Ishikawa (cell line): ENCODE results near the gene PROZ.

Experiments used
- CEBPB ChIP-seq: IDR thresholded peaks from 2 replicates; pipeline ENCODE4 v1.6.1; 2012
- CREB1 ChIP-seq: IDR thresholded peaks from 2 replicates; pipeline ENCODE4 v1.6.1; 2012; ENCODE audit warnings: low read depth
- EGR1 ChIP-seq: IDR thresholded peaks from 2 replicates; pipeline ENCODE4 v1.6.1; 2012
- EP300 ChIP-seq: IDR thresholded peaks from 2 replicates; pipeline ENCODE4 v1.6.1; 2012; ENCODE audit warnings: borderline replicate concordance
- FOXM1 ChIP-seq: IDR thresholded peaks from 2 replicates; pipeline ENCODE4 v1.6.1; 2012; ENCODE audit warnings: low read depth, borderline replicate concordance
- NFIC ChIP-seq: IDR thresholded peaks from 2 replicates; pipeline ENCODE4 v1.6.1; 2012
- RAD21 ChIP-seq: IDR thresholded peaks from 2 replicates; pipeline ENCODE4 v1.6.1; 2012; ENCODE audit warnings: low read depth
- TAF1 ChIP-seq: IDR thresholded peaks from 2 replicates; pipeline ENCODE4 v1.6.1; 2012; ENCODE audit warnings: low read depth, mild to moderate bottlenecking
- TCF12 ChIP-seq: IDR thresholded peaks from 2 replicates; pipeline ENCODE4 v1.6.1; 2012; ENCODE audit warnings: low read depth
- TEAD4 ChIP-seq: IDR thresholded peaks from 2 replicates; pipeline ENCODE4 v1.6.1; 2012
- YY1 ChIP-seq: IDR thresholded peaks from 2 replicates; pipeline ENCODE4 v1.6.1; 2012; ENCODE audit warnings: low read depth
- ZBTB7A ChIP-seq: IDR thresholded peaks from 2 replicates; pipeline ENCODE4 v1.6.1; 2012; ENCODE audit warnings: low read depth
- TF ChIP-seq, protein P1 (sequence below): IDR thresholded peaks from 2 replicates; pipeline ENCODE4 v1.6.1; 2012
- TF ChIP-seq, protein P2 (sequence below): IDR thresholded peaks from 2 replicates; pipeline ENCODE4 v1.6.1; 2012; ENCODE audit warnings: low read depth, mild to moderate bottlenecking
- TF ChIP-seq, protein P3 (sequence below): IDR thresholded peaks from 2 replicates; pipeline ENCODE4 v1.6.1; 2012

Gene PROZ

DNA sequence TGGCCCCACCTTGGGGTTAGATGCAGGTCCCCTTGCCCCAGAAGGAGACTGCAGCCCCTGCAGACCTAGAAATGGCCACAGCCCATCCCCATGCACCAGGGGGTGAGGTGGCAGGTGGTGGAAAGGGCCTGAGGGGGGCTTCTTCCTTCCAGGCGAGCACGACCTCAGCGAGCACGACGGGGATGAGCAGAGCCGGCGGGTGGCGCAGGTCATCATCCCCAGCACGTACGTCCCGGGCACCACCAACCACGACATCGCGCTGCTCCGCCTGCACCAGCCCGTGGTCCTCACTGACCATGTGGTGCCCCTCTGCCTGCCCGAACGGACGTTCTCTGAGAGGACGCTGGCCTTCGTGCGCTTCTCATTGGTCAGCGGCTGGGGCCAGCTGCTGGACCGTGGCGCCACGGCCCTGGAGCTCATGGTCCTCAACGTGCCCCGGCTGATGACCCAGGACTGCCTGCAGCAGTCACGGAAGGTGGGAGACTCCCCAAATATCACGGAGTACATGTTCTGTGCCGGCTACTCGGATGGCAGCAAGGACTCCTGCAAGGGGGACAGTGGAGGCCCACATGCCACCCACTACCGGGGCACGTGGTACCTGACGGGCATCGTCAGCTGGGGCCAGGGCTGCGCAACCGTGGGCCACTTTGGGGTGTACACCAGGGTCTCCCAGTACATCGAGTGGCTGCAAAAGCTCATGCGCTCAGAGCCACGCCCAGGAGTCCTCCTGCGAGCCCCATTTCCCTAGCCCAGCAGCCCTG is 40.0 kb upstream of the PROZ start:
- TF ChIP-seq CREB1 (no peak), EP300 (no peak), TCF12 (no peak), NFIC (no peak), TAF1 (no peak), EGR1 (no peak), TEAD4 (no peak), FOXM1 (no peak), ZBTB7A (no peak), CEBPB (no peak), RAD21 (no peak), YY1 (no peak)
- TF ChIP-seq, protein P1, sequence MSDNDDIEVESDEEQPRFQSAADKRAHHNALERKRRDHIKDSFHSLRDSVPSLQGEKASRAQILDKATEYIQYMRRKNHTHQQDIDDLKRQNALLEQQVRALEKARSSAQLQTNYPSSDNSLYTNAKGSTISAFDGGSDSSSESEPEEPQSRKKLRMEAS, result no peak
- TF ChIP-seq, protein P2, sequence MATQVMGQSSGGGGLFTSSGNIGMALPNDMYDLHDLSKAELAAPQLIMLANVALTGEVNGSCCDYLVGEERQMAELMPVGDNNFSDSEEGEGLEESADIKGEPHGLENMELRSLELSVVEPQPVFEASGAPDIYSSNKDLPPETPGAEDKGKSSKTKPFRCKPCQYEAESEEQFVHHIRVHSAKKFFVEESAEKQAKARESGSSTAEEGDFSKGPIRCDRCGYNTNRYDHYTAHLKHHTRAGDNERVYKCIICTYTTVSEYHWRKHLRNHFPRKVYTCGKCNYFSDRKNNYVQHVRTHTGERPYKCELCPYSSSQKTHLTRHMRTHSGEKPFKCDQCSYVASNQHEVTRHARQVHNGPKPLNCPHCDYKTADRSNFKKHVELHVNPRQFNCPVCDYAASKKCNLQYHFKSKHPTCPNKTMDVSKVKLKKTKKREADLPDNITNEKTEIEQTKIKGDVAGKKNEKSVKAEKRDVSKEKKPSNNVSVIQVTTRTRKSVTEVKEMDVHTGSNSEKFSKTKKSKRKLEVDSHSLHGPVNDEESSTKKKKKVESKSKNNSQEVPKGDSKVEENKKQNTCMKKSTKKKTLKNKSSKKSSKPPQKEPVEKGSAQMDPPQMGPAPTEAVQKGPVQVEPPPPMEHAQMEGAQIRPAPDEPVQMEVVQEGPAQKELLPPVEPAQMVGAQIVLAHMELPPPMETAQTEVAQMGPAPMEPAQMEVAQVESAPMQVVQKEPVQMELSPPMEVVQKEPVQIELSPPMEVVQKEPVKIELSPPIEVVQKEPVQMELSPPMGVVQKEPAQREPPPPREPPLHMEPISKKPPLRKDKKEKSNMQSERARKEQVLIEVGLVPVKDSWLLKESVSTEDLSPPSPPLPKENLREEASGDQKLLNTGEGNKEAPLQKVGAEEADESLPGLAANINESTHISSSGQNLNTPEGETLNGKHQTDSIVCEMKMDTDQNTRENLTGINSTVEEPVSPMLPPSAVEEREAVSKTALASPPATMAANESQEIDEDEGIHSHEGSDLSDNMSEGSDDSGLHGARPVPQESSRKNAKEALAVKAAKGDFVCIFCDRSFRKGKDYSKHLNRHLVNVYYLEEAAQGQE, result no peak
- TF ChIP-seq, protein P3, sequence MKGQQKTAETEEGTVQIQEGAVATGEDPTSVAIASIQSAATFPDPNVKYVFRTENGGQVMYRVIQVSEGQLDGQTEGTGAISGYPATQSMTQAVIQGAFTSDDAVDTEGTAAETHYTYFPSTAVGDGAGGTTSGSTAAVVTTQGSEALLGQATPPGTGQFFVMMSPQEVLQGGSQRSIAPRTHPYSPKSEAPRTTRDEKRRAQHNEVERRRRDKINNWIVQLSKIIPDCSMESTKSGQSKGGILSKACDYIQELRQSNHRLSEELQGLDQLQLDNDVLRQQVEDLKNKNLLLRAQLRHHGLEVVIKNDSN, result no peak

DNA sequence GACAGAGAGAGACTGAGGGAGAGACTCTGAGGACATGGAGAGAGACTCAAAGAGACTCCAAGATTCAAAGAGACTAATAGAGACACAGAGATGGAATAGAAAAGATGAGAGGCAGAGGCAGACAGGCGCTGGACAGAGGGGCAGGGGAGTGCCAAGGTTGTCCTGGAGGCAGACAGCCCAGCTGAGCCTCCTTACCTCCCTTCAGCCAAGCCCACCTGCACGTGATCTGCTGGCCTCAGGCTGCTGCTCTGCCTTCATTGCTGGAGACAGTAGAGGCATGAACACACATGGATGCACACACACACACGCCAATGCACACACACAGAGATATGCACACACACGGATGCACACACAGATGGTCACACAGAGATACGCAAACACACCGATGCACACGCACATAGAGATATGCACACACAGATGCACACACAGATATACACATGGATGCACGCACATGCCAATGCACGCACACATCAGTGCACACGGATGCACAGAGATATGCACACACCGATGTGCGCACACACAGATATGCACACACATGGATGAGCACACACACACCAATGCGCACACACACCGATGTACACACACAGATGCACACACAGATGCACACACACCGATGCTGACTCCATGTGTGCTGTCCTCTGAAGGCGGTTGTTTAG is 39.2 kb upstream of the PROZ start:
- TF ChIP-seq, protein P1, result no peak
- TF ChIP-seq YY1, result no peak
- no peak for TF ChIP-seq CREB1
- TF ChIP-seq, protein P3, result peak; percentile 34; the same call in 1 of the 2 replicates
- TF ChIP-seq, protein P2, result no peak
- no peak for TF ChIP-seq TEAD4
- no peak for TF ChIP-seq TCF12

DNA sequence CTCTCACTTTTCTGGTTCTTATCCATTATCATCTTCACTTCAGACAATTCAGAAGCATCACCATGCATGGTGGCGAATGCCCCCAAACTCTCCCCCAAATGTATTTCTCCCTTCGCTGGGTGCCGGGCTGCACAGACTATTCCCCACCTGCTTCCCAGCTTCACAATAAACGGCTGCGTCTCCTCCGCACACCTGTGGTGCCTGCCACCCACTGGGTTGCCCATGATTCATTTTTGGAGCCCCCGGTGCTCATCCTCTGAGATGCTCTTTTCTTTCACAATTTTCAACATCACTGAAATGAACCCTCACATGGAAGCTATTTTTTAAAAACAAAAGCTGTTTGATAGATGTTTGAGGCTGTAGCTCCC is 38.6 kb upstream of the PROZ start:
- TF ChIP-seq NFIC (no peak), TAF1 (no peak), TCF12 (no peak), YY1 (no peak), CREB1 (no peak), FOXM1 (no peak), TEAD4 (no peak), EGR1 (no peak), EP300 (no peak), ZBTB7A (no peak), RAD21 (no peak)
- TF ChIP-seq, protein P3, result no peak
- TF ChIP-seq, protein P2, result no peak
- TF ChIP-seq, protein P1, result no peak
